Measurements from ENCODE around the gene PAQR9. TPM values are rescaled to one million over a fixed set of nuclear protein-coding genes. Genes with fewer than 3 reads are reported as not detected.

Gene PAQR9
- total RNA-seq, 1 donor from 2014 or later = 15.3 TPM

GRCh38 chr3:142929890-142930289 is 33.6 kb downstream of the PAQR9 start:
- Histone ChIP-seq H3K4me1 (peaks cover 5% of the 10 kb centered on the region), H3K9me3 (replicated peaks) (no peaks in the 10 kb centered on the region), H3K36me3 (no peaks in the 10 kb centered on the region), H3K27ac (replicated peaks) (no peak overlapping the region), H3K4me3 (no peak overlapping the region), H3K27me3 (ENCODE audit: low read depth) (no peaks in the 10 kb centered on the region)
- intact Hi-C loops (cut with micrococcal nuclease) = no loop called here
- no peak for DNase-seq
- TF ChIP-seq CTCF (IDR thresholded peaks at IDR 0.05; ENCODE audit: borderline replicate concordance) = no peak

- Histone ChIP-seq H3K27me3 (ENCODE audit: low read depth) (no peaks in the 10 kb centered on the region), H3K27ac (replicated peaks) (no peak overlapping the region), H3K9me3 (replicated peaks) (peaks cover under 1% of the 10 kb centered on the region), H3K4me3 (no peak overlapping the region), H3K36me3 (no peaks in the 10 kb centered on the region), H3K4me1 (peaks cover 5% of the 10 kb centered on the region)
- intact Hi-C loops (cut with micrococcal nuclease) = no loop called here
- DNase-seq = peak; percentile 22
- peak; percentile 61 for TF ChIP-seq CTCF (IDR thresholded peaks at IDR 0.05; ENCODE audit: borderline replicate concordance)
Measured at GRCh38 chr3:142929109-142929508, 34.4 kb downstream of the PAQR9 start.

GRCh38 chr3:142926368-142926944 is 37.0 kb downstream of the PAQR9 start:
- H3K36me3 ChIP-seq = no peaks in the 10 kb centered on the region
- peaks cover 5% of the 10 kb centered on the region for H3K4me1 ChIP-seq
- no peak for DNase-seq
- peaks cover 9% of the 10 kb centered on the region for H3K9me3 ChIP-seq (replicated peaks)
- TF ChIP-seq CTCF (IDR thresholded peaks at IDR 0.05; ENCODE audit: borderline replicate concordance) = no peak
- intact Hi-C loops (cut with micrococcal nuclease) = no loop called here
- H3K27ac ChIP-seq (replicated peaks) = no peak overlapping the region
- H3K27me3 ChIP-seq (ENCODE audit: low read depth) = no peaks in the 10 kb centered on the region
- no peak overlapping the region for H3K4me3 ChIP-seq

GRCh38 chr3:142925140-142925539 is 38.3 kb downstream of the PAQR9 start:
- Histone ChIP-seq H3K27me3 (ENCODE audit: low read depth) (no peaks in the 10 kb centered on the region), H3K4me1 (peaks cover 5% of the 10 kb centered on the region), H3K36me3 (no peaks in the 10 kb centered on the region), H3K4me3 (no peak overlapping the region), H3K27ac (replicated peaks) (no peak overlapping the region), H3K9me3 (replicated peaks) (peaks cover 9% of the 10 kb centered on the region)
- no peak for TF ChIP-seq CTCF (IDR thresholded peaks at IDR 0.05; ENCODE audit: borderline replicate concordance)
- intact Hi-C loops (cut with micrococcal nuclease) = no loop called here
- no peak for DNase-seq

- Histone ChIP-seq H3K27me3 (ENCODE audit: low read depth) (no peaks in the 10 kb centered on the region), H3K4me3 (no peak overlapping the region), H3K36me3 (no peaks in the 10 kb centered on the region), H3K9me3 (replicated peaks) (peaks cover 9% of the 10 kb centered on the region), H3K4me1 (peaks cover 5% of the 10 kb centered on the region), H3K27ac (replicated peaks) (no peak overlapping the region)
- intact Hi-C loops (cut with micrococcal nuclease) = no loop called here
- no peak for DNase-seq
- TF ChIP-seq CTCF (IDR thresholded peaks at IDR 0.05; ENCODE audit: borderline replicate concordance) = no peak
Measured at GRCh38 chr3:142923694-142924093, 39.8 kb downstream of the PAQR9 start.
